Cardiac septum (tissue), 1 donor: Measurements from ENCODE around the gene LTO1. TPM values are rescaled to one million over a fixed set of nuclear protein-coding genes. Genes with fewer than 3 reads are reported as not detected.
"Not testable (repeated sequence)": the region's sequence is repeated elsewhere in the genome, so short reads cannot be mapped to it uniquely, and the experiment has no call there.

Experiments
- DNase-seq: peaks from one replicate; pipeline ENCODE4 v3.0.0-alpha.2; 2020; ENCODE audit warnings: low spot score
- intact Hi-C: fragments of 100-400 bp; cut with DNase I; formaldehyde crosslinking; loops from one replicate; pipeline ENCODE4 v1.14.0; 2022
- total RNA-seq: library from RNA; stranded (reverse); fragmentation: NEBNext Ultra II Directional; extraction: Animal tissue kit (Norgen Biotek cat#: 25700); gene quantifications from one replicate; pipeline ENCODE4 v1.2.1, GENCODE V29; 2021
- donor health status: DM: no; HTN: no; CAD: no.

Gene LTO1
- total RNA-seq, 1 donor from 2014 or later, result 11.8 TPM

- DNase-seq, intact Hi-C loops: not testable (repeated sequence)
Measured at GRCh38 chr11:69622097-69622681, 53.0 kb downstream of the LTO1 start.

DNA sequence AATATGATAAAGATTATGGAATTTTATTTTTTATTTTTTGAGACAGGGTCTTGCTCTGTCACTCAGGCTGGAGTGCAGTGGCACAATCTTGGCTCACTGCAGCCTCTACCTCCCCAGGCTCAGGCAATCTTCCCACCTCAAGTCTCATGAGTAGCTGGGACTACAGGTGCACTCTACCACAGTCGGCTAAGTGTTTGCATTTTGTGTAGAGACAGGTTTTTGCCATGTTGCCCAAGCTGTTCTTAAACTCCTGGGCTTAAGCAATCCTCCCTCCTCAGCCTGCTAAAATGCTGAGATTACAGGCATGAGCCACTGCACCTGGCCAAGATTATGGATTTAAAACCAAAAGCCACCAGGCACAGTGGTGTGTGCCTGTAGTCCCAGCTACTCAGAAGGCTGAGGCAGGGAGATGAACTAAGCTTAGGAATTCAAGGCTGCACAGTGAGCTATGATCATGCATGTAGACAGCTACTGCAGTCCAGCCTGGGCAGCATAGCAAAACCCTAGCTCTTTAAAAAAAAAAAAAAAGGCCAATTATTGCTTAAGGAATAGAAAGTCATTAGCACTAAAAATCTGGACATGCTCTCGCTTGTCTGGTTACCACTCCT lies 54.4 kb downstream of the LTO1 start:
- no peak for DNase-seq
- intact Hi-C loops, result no loop called here

- no peak for DNase-seq
- intact Hi-C loops, result no loop called here
Measured at GRCh38 chr11:69618237-69618636, 56.9 kb downstream of the LTO1 start.

- DNase-seq, result no peak
- intact Hi-C loops, result no loop called here
Measured at GRCh38 chr11:69617682-69618081, 57.5 kb downstream of the LTO1 start.

- intact Hi-C loops, result no loop called here
- no peak for DNase-seq
Measured at GRCh38 chr11:69617220-69617619, 57.9 kb downstream of the LTO1 start.

Other genes with a start within 250 kb of the LTO1 start
- 0.19 TPM for gene LINC01488, start 193.7 kb downstream of the LTO1 start, total RNA-seq
- 258 TPM for gene CCND1, start 34.2 kb downstream of the LTO1 start, total RNA-seq
- not detected for gene FGF19, start 28.7 kb upstream of the LTO1 start, total RNA-seq
- not detected for gene FGF4, start 100.0 kb upstream of the LTO1 start, total RNA-seq
- gene FGF3, start 144.1 kb upstream of the LTO1 start, total RNA-seq, result not detected